Type B pancreatic cell (in vitro differentiated cells): ENCODE results near the gene TMEM37. TPM values are rescaled to one million over a fixed set of nuclear protein-coding genes. Genes with fewer than 3 reads are reported as not detected.

ENCODE experiments used
- DNase-seq: peaks from one replicate; pipeline ENCODE4 v3.0.0; 2021; ENCODE audit warnings: mixed read lengths; ENCODE audit not compliant: unreplicated experiment; ENCODE audit errors: extremely low spot score
- H3K27ac Mint-ChIP-seq: 2 replicates; pipeline ENCODE4 v1.8.0; 2021; ENCODE audit warnings: mild to moderate bottlenecking, mixed read lengths
- H3K27me3 Mint-ChIP-seq: 2 replicates; pipeline ENCODE4 v1.8.0; 2021; ENCODE audit warnings: mixed read lengths
- H3K36me3 Mint-ChIP-seq: 2 replicates; pipeline ENCODE4 v1.8.0; 2021; ENCODE audit warnings: mixed read lengths
- H3K4me1 Mint-ChIP-seq: one replicate; pipeline ENCODE4 v1.8.0; 2021; ENCODE audit warnings: mixed read lengths; ENCODE audit not compliant: unreplicated experiment
- H3K4me3 Mint-ChIP-seq: 2 replicates; pipeline ENCODE4 v1.8.0; 2021; ENCODE audit warnings: mild to moderate bottlenecking, mixed read lengths
- H3K9me3 Mint-ChIP-seq: 2 replicates; pipeline ENCODE4 v1.8.0; 2021; ENCODE audit warnings: mixed read lengths
- CTCF ChIP-seq: fragments of 200-600 bp; sonication (generic); conservative IDR thresholded peaks from 2 replicates; pipeline ENCODE4 v1.5.0; 2021; ENCODE audit warnings: antibody characterized with exemption, mild to moderate bottlenecking
- total RNA-seq: library from RNA; stranded (reverse); gene quantifications from 2 replicates; pipeline ENCODE4 v1.2.1, GENCODE V29; 2021; ENCODE audit warnings: low replicate concordance

Gene TMEM37
- total RNA-seq, 1 donor from 2014 or later: 11.8 TPM

DNA sequence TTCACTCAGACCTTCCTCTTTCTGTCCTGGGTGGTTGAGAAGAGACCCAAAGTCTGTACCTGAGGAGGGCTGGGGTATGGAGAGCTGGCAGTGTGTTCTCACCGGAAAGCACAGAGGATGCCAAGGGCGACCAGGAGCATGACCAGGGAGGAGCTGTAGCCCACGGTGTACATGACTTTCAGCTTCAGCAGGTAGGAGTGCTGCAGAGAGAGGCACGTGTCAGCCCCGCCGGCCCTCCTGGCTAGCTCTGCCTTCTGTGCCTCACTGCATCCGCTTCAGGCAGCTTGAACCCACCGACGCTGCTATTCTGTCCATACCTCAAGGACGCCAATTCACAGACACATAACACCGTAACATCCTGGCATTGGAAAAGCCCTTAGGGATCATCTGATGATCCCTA, 34.0 kb downstream of the TMEM37 start:
- no peak for TF ChIP-seq CTCF
- Mint-ChIP-seq H3K9me3 (no peaks in the 10 kb centered on the region), H3K27ac (no peak overlapping the region), H3K4me3 (no peak overlapping the region), H3K36me3 (no peaks in the 10 kb centered on the region), H3K4me1 (no peaks in the 10 kb centered on the region), H3K27me3 (no peaks in the 10 kb centered on the region)
- no peak for DNase-seq

DNA sequence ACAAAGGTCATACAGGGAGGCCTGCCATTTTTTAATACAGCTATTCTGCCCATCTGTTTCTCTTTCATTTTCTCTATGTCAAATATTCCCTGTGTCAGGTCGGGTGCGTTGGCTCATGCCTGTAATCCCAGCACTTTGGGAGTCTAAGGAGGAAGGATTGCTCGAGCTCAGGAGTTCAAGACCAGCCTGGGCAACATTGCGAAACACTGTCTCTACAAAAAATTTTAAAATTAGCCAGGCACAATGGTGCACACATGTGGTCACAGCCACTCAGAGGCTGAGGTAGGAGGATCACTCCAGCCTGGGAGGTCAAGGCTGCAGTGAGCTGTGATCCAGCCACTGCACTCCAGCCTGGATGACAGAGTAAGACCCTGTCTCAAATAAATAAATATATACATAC, 34.7 kb downstream of the TMEM37 start:
- no peaks in the 10 kb centered on the region for H3K36me3 Mint-ChIP-seq
- H3K4me3 Mint-ChIP-seq: no peak overlapping the region
- DNase-seq: no peak
- TF ChIP-seq CTCF: no peak
- H3K27me3 Mint-ChIP-seq: no peaks in the 10 kb centered on the region
- H3K4me1 Mint-ChIP-seq: no peaks in the 10 kb centered on the region
- no peaks in the 10 kb centered on the region for H3K9me3 Mint-ChIP-seq
- no peak overlapping the region for H3K27ac Mint-ChIP-seq

GRCh38 chr2:119468154-119468955, 36.7 kb downstream of the TMEM37 start:
- Mint-ChIP-seq H3K4me3 (no peak overlapping the region), H3K9me3 (no peaks in the 10 kb centered on the region), H3K27ac (no peak overlapping the region), H3K4me1 (no peaks in the 10 kb centered on the region), H3K36me3 (no peaks in the 10 kb centered on the region), H3K27me3 (no peaks in the 10 kb centered on the region)
- no peak for TF ChIP-seq CTCF
- DNase-seq: no peak

DNA sequence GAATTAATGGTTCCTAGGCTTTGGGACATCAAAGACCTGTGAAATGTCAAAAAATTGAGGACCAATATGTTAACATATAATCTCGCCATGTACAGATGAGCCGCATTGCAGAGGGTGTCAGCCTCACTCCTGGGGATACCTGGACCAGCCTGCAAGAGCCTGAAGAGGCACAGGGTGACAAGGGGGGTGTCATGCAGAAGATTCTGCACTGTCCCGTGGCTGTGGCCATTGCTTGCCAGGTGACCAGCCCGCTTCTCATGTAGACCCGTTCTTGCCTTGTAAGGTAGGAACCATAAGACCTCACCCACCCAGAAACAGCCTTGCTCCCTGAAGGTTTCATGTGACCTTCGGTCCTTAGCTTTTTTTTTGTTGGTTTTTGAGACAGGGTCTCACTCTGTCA, 37.5 kb downstream of the TMEM37 start:
- Mint-ChIP-seq H3K4me3 (no peak overlapping the region), H3K27ac (no peak overlapping the region)
- no peak for TF ChIP-seq CTCF

GRCh38 chr2:119469661-119470297, 38.1 kb downstream of the TMEM37 start:
- H3K9me3 Mint-ChIP-seq: no peaks in the 10 kb centered on the region
- no peak for TF ChIP-seq CTCF
- H3K27ac Mint-ChIP-seq: no peak overlapping the region
- no peaks in the 10 kb centered on the region for H3K27me3 Mint-ChIP-seq
- no peak overlapping the region for H3K4me3 Mint-ChIP-seq
- H3K4me1 Mint-ChIP-seq: peaks cover under 1% of the 10 kb centered on the region
- no peaks in the 10 kb centered on the region for H3K36me3 Mint-ChIP-seq
- DNase-seq: no peak

More for the DNA sequence above, 37.5 kb downstream of the TMEM37 start:
- DNase-seq: no peak
- no peaks in the 10 kb centered on the region for H3K27me3 Mint-ChIP-seq
- no peaks in the 10 kb centered on the region for H3K36me3 Mint-ChIP-seq
- no peaks in the 10 kb centered on the region for H3K9me3 Mint-ChIP-seq
- H3K4me1 Mint-ChIP-seq: no peaks in the 10 kb centered on the region
